ENCODE results near the gene TLE4.

DNA sequence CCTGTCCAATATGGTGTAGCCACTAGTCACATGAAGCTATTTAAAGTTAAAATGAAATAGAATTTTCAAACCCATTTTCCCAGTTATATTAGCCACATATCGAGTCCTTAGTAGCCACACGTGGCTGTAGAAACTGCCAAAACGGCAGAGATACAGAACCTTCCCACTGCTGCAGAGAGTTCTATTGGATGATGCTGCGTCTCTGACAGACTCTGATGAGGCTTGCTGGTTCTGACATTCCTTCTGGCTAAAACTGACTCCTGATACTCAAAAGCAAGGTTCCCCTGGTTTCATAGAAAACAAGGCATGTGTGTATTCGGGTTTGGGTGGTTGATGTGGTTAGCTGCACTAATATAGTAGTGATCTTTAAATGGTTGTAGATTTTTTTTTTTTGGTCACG is 91.5 kb downstream of the TLE4 start:
- TF ChIP-seq CTCF (IDR thresholded peaks at IDR 0.05): no peak
- TF ChIP-seq POLR2A (IDR thresholded peaks at IDR 0.05): no peak

Measured in Peyer's patch (tissue), 4 donors.